Trophoblast cell (in vitro differentiated cells and primary cell): ENCODE measurements around the gene THBS2.

Experiments
- DNase-seq, 2 donors: peaks; one replicate each; pipeline ENCODE4 v3.0.0-alpha.2; 2016
- H2AFZ ChIP-seq: 2 replicates; pipeline ENCODE4 v1.6.1; 2013; ENCODE audit warnings: low read length, moderate library complexity, mild to moderate bottlenecking; ENCODE audit not compliant: insufficient read depth, poor library complexity
- H2AK5ac ChIP-seq: 2 replicates; pipeline ENCODE4 v1.6.1; 2013; ENCODE audit warnings: mild to moderate bottlenecking, low read length
- H2BK120ac ChIP-seq: 2 replicates; pipeline ENCODE4 v1.6.1; 2013; ENCODE audit warnings: low read length, mild to moderate bottlenecking, moderate library complexity; ENCODE audit not compliant: insufficient read depth, poor library complexity
- H2BK12ac ChIP-seq: 2 replicates; pipeline ENCODE4 v1.6.1; 2013; ENCODE audit warnings: mild to moderate bottlenecking, low read length, moderate library complexity
- H2BK5ac ChIP-seq: 2 replicates; pipeline ENCODE4 v1.6.1; 2013; ENCODE audit warnings: low read length, low read depth, moderate library complexity, mild to moderate bottlenecking; ENCODE audit not compliant: poor library complexity
- H3K14ac ChIP-seq: 2 replicates; pipeline ENCODE4 v1.6.1; 2013; ENCODE audit warnings: mild to moderate bottlenecking, low read length
- H3K18ac ChIP-seq: 2 replicates; pipeline ENCODE4 v1.6.1; 2013; ENCODE audit warnings: mild to moderate bottlenecking, low read length
- H3K23ac ChIP-seq: 2 replicates; pipeline ENCODE4 v1.6.1; 2013; ENCODE audit warnings: low read length
- H3K27ac ChIP-seq: 2 replicates; pipeline ENCODE4 v1.5.1; 2013; ENCODE audit warnings: low read depth, mild to moderate bottlenecking, inconsistent platforms, low read length, moderate library complexity
- H3K27me3 ChIP-seq: 2 replicates; pipeline ENCODE4 v1.6.1; 2013; ENCODE audit warnings: inconsistent platforms, mild to moderate bottlenecking, low read length, moderate library complexity; ENCODE audit not compliant: insufficient read depth
- H3K36me3 ChIP-seq, 2 experiments: 1 replicate in 1 of 2; 2 replicates in 1 of 2; pipeline ENCODE4 v1.6.1; 2013; ENCODE audit warnings: low read length in 2 of 2, mild to moderate bottlenecking in 2 of 2, moderate library complexity in 1 of 2; ENCODE audit not compliant: insufficient read depth in 2 of 2, control insufficient read depth in 1 of 2
- H3K4ac ChIP-seq: 2 replicates; pipeline ENCODE4 v1.6.1; 2013; ENCODE audit warnings: low read depth, mild to moderate bottlenecking, low read length, moderate library complexity
- H3K4me1 ChIP-seq, 2 experiments: 1 replicate in 1 of 2; 2 replicates in 1 of 2; pipeline ENCODE4 v1.6.1; 2013; ENCODE audit warnings: low read length in 2 of 2, mild to moderate bottlenecking in 2 of 2, moderate library complexity in 1 of 2; ENCODE audit not compliant: insufficient read depth in 2 of 2, control insufficient read depth in 1 of 2
- H3K4me2 ChIP-seq: 2 replicates; pipeline ENCODE4 v1.6.1; 2013; ENCODE audit warnings: inconsistent platforms, mild to moderate bottlenecking, low read length, moderate library complexity
- H3K4me3 ChIP-seq: 2 replicates; pipeline ENCODE4 v1.5.1; 2013; ENCODE audit warnings: mild to moderate bottlenecking, low read depth, low read length, inconsistent platforms
- H3K79me1 ChIP-seq: one replicate; pipeline ENCODE4 v1.6.1; 2013; ENCODE audit warnings: low read length
- H3K79me2 ChIP-seq: 2 replicates; pipeline ENCODE4 v1.6.1; 2013; ENCODE audit warnings: low read length, mild to moderate bottlenecking; ENCODE audit not compliant: control insufficient read depth, insufficient read depth, poor library complexity
- H3K9ac ChIP-seq: 2 replicates; pipeline ENCODE4 v1.6.1; 2013; ENCODE audit warnings: mild to moderate bottlenecking, low read length
- H3K9me3 ChIP-seq: 2 replicates; pipeline ENCODE4 v1.6.1; 2013; ENCODE audit warnings: low read depth, mild to moderate bottlenecking, control low read depth, inconsistent platforms, low read length; ENCODE audit not compliant: insufficient read depth
- H4K12ac ChIP-seq: 2 replicates; pipeline ENCODE4 v1.6.1; 2013; ENCODE audit warnings: low read depth, mild to moderate bottlenecking, low read length, moderate library complexity
- H4K8ac ChIP-seq: 2 replicates; pipeline ENCODE4 v1.6.1; 2013; ENCODE audit warnings: low read depth, mild to moderate bottlenecking, low read length, moderate library complexity
- H4K91ac ChIP-seq: one replicate; pipeline ENCODE4 v1.6.1; 2013; ENCODE audit warnings: low read depth, mild to moderate bottlenecking, low read length, moderate library complexity
- WGBS: extraction: QIAGEN DNeasy Blood & Tissue Kit; methylation state at CpG from one replicate; pipeline ENCODE4 v1.1.7; 2013; ENCODE audit warnings: missing lambda C conversion rate; ENCODE audit not compliant: insufficient read length, insufficient coverage; ENCODE audit errors: extremely low coverage; 5-methylcytosine and 5-hydroxymethylcytosine counted together

The THBS2 gene

GRCh38 chr6:169166896-169167580 is 86.6 kb downstream of the THBS2 start:
- Histone ChIP-seq H4K8ac (peak overlapping the region; percentile 81), H3K4me1 (peaks cover 19 to 29% of the 10 kb centered on the region in 2 experiments), H3K4me3 (no peak overlapping the region), H3K14ac (peak overlapping the region; percentile 87), H3K36me3 (no peaks in the 10 kb centered on the region), H2BK5ac (peak overlapping the region; percentile 97), H3K79me2 (peaks cover 5% of the 10 kb centered on the region), H3K79me1 (peaks cover 28% of the 10 kb centered on the region), H3K18ac (peak overlapping the region; percentile 88), H2AFZ (peak overlapping the region; percentile 67), H3K9me3 (peaks cover 2% of the 10 kb centered on the region), H3K4ac (peak overlapping the region; percentile 76), H2AK5ac (peak overlapping the region; percentile 93), H3K27me3 (no peaks in the 10 kb centered on the region), H3K9ac (no peak overlapping the region), H2BK12ac (peak overlapping the region; percentile 85), H3K27ac (peak overlapping the region; percentile 93), H3K4me2 (no peak overlapping the region), H3K23ac (no peak overlapping the region), H2BK120ac (peak overlapping the region; percentile 98), H4K12ac (peak overlapping the region; percentile 1), H4K91ac (peak overlapping the region; percentile 98)
- no CpG with 5 or more reads among the region's 40 CpGs for WGBS
- peak; percentile 98 to 99 for DNase-seq
